ENCODE measurements around the gene VN1R2.
"Not testable (repeated sequence)": the region's sequence is repeated elsewhere in the genome, so short reads cannot be mapped to it uniquely, and the experiment has no call there.

VN1R2 gene

DNA sequence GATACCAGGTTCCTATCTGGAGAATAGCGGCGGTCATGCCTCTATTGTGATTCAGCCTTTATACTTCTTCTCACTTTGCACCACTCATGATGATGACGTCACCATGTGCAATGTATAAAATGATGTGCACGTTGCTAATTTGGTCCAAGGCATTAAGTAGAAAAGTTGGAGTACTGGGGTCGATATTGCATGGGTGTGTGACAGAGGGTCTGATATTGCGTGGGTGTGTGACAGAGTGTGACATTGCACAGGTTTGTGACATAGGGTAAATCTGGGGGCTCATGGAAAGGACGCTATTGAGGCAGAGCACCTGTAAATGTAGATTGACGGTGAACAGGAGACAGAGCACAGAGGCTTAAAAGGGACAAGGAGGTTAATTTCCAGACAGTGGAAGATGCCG lies 14.0 kb downstream of the VN1R2 start:
- no peak overlapping the region for H3K27ac ChIP-seq
- no peak for TF ChIP-seq ZFX (IDR thresholded peaks at IDR 0.05; ENCODE audit: borderline replicate concordance)
- TF ChIP-seq CTCF (IDR thresholded peaks at IDR 0.05), result no peak

DNA sequence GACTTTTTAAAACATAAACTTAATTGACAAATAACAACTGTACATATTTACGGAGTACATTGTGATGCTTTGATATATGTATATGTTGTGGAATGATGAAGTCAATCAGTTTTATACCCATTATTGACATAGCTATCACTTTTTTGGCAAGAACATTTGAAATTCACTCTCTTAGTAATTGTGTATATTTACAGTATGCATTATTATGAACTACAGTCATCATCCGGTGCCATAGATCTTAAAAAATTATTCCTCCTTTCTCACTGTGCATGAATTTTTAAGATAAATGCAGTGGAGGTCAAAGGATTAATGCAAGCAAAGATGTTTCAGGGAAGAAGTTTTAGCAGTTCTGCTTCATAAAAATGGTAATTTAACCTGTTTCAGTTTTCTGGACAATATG lies 17.4 kb downstream of the VN1R2 start:
- TF ChIP-seq CTCF (IDR thresholded peaks at IDR 0.05) (no peak), ZFX (IDR thresholded peaks at IDR 0.05; ENCODE audit: borderline replicate concordance) (no peak)
- H3K27ac ChIP-seq, result no peak overlapping the region

- H3K27ac ChIP-seq, result not testable (repeated sequence)
Observed at GRCh38 chr19:53281947-53282346, 23.9 kb downstream of the VN1R2 start.

DNA sequence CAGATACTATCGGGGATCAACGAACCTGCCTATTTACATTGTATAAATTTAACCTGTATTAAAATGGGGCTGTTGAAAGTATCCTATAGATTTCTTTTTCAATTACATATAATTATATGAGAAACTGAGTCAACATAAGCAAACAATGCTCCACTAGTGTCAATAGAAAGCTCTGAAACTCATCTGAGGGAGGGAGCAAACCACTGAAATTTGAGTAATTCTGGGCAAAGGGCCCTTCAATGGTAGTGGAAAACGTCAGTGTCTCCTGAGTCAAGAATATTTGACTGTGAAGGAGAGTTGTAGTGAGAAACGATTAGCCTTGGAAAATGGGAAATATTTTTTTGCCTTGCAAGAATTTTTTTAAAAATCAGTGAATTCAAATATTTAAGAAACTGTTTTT lies 27.0 kb downstream of the VN1R2 start:
- H3K27ac ChIP-seq, result no peak overlapping the region
- TF ChIP-seq CTCF (IDR thresholded peaks at IDR 0.05), result no peak
- no peak for TF ChIP-seq ZFX (IDR thresholded peaks at IDR 0.05; ENCODE audit: borderline replicate concordance)

GRCh38 chr19:53290758-53291549 lies 32.9 kb downstream of the VN1R2 start:
- no peak for TF ChIP-seq ZFX (IDR thresholded peaks at IDR 0.05; ENCODE audit: borderline replicate concordance)
- TF ChIP-seq CTCF (IDR thresholded peaks at IDR 0.05), result no peak
- H3K27ac ChIP-seq, result no peak overlapping the region

- no peak overlapping the region for H3K27ac ChIP-seq
- no peak for TF ChIP-seq CTCF (IDR thresholded peaks at IDR 0.05)
- no peak for TF ChIP-seq ZFX (IDR thresholded peaks at IDR 0.05; ENCODE audit: borderline replicate concordance)
Observed at GRCh38 chr19:53294786-53295441, 36.8 kb downstream of the VN1R2 start.

GRCh38 chr19:53301341-53301740 lies 43.2 kb downstream of the VN1R2 start:
- H3K27ac ChIP-seq, result not testable (repeated sequence)

- TF ChIP-seq CTCF (IDR thresholded peaks at IDR 0.05) (peak; percentile 72), ZFX (IDR thresholded peaks at IDR 0.05; ENCODE audit: borderline replicate concordance) (no peak)
- H3K27ac ChIP-seq, result no peak overlapping the region
Observed at GRCh38 chr19:53308339-53308811, 50.3 kb downstream of the VN1R2 start.

Measured in 22Rv1 (cell line).